GM19043 (cell line): Measurements from ENCODE around the gene FIBCD1.

Experiments
- ATAC-seq: cut with Tn5 transposase; IDR thresholded peaks from one replicate; pipeline ENCODE4 v1.9.1; 2021; ENCODE audit warnings: low read depth; ENCODE audit not compliant: unreplicated experiment

FIBCD1 gene

GRCh38 chr9:130884111-130884531 lies 54.9 kb downstream of the FIBCD1 start:
- no peak for ATAC-seq

GRCh38 chr9:130883479-130883878 lies 55.6 kb downstream of the FIBCD1 start:
- no peak for ATAC-seq

GRCh38 chr9:130882696-130883225 lies 56.3 kb downstream of the FIBCD1 start:
- ATAC-seq = no peak

- ATAC-seq = no peak
Observed at GRCh38 chr9:130881516-130881915, 57.5 kb downstream of the FIBCD1 start.

- no peak for ATAC-seq
Observed at GRCh38 chr9:130880599-130881220, 58.3 kb downstream of the FIBCD1 start.

- no peak for ATAC-seq
Observed at GRCh38 chr9:130879863-130880411, 59.1 kb downstream of the FIBCD1 start.

GRCh38 chr9:130878295-130878694 lies 60.8 kb downstream of the FIBCD1 start:
- no peak for ATAC-seq

GRCh38 chr9:130877300-130877699 lies 61.7 kb downstream of the FIBCD1 start:
- ATAC-seq = no peak

GRCh38 chr9:130874783-130875182 lies 64.3 kb downstream of the FIBCD1 start:
- no peak for ATAC-seq

- no peak for ATAC-seq
Observed at GRCh38 chr9:130873966-130874365, 65.1 kb downstream of the FIBCD1 start.

- no peak for ATAC-seq
Observed at GRCh38 chr9:130872912-130873503, 66.0 kb downstream of the FIBCD1 start.

GRCh38 chr9:130872508-130872907 lies 66.5 kb downstream of the FIBCD1 start:
- ATAC-seq = no peak

- no peak for ATAC-seq
Observed at GRCh38 chr9:130872093-130872492, 67.0 kb downstream of the FIBCD1 start.

- no peak for ATAC-seq
Observed at GRCh38 chr9:130871395-130872062, 67.5 kb downstream of the FIBCD1 start.

- ATAC-seq = peak; percentile 82
Observed at GRCh38 chr9:130870491-130871381, 68.3 kb downstream of the FIBCD1 start.

- no peak for ATAC-seq
Observed at GRCh38 chr9:130869250-130869649, 69.8 kb downstream of the FIBCD1 start.

GRCh38 chr9:130868230-130868629 lies 70.8 kb downstream of the FIBCD1 start:
- no peak for ATAC-seq

GRCh38 chr9:130867556-130867955 lies 71.5 kb downstream of the FIBCD1 start:
- ATAC-seq = no peak

- ATAC-seq = no peak
Observed at GRCh38 chr9:130866474-130866965, 72.5 kb downstream of the FIBCD1 start.

- ATAC-seq = no peak
Observed at GRCh38 chr9:130865921-130866320, 73.1 kb downstream of the FIBCD1 start.
